Activated CD4-positive, alpha-beta memory T cell treated with anti-CD3 and anti-CD28 coated beads for 36 hours (primary cell): Measurements from ENCODE around the gene PPTC7. TPM values are rescaled to one million over a fixed set of nuclear protein-coding genes. Genes with fewer than 3 reads are reported as not detected.
"Not testable (repeated sequence)": the region's sequence is repeated elsewhere in the genome, so short reads cannot be mapped to it uniquely, and the experiment has no call there.

Experiments used
- CTCF ChIA-PET: fragments of 350-600 bp; sonication (Branson Sonifier 250); formaldehyde crosslinking; loops from one replicate; lab custom pipeline; 2021; ENCODE audit warnings: antibody characterized with exemption, inconsistent platforms; lab: Charles Lee
- POLR2A ChIA-PET: fragments of 350-600 bp; sonication (Branson Sonifier 250); formaldehyde crosslinking; loops from one replicate; lab custom pipeline; 2021; ENCODE audit warnings: antibody characterized with exemption; lab: Charles Lee
- DNase-seq: peaks from one replicate; pipeline ENCODE4 v3.0.0-alpha.2; 2020
- H3K27ac Mint-ChIP-seq: one replicate; pipeline ENCODE4 v1.8.0; 2021; ENCODE audit warnings: mixed read lengths
- H3K27me3 Mint-ChIP-seq: one replicate; pipeline ENCODE4 v1.8.0; 2021; ENCODE audit warnings: mixed read lengths
- H3K36me3 Mint-ChIP-seq: one replicate; pipeline ENCODE4 v1.8.0; 2021; ENCODE audit warnings: mixed read lengths
- H3K4me1 Mint-ChIP-seq: one replicate; pipeline ENCODE4 v1.8.0; 2021; ENCODE audit warnings: low read depth, mixed read lengths
- H3K4me3 Mint-ChIP-seq: one replicate; pipeline ENCODE4 v1.8.0; 2021; ENCODE audit warnings: mild to moderate bottlenecking, mixed read lengths
- H3K9me3 Mint-ChIP-seq: one replicate; pipeline ENCODE4 v1.8.0; 2021; ENCODE audit warnings: mixed read lengths
- intact Hi-C: fragments of 100-400 bp; cut with micrococcal nuclease; formaldehyde crosslinking; loops from one replicate; pipeline ENCODE4 v1.15.1; 2023
- total RNA-seq, 2 experiments: library from RNA; stranded (reverse); gene quantifications; one replicate each; pipeline ENCODE4 v1.2.3, GENCODE V29; 2021

PPTC7 gene
- total RNA-seq, 2 experiments from 2014 or later, result 36.9 to 37.0 TPM

DNA sequence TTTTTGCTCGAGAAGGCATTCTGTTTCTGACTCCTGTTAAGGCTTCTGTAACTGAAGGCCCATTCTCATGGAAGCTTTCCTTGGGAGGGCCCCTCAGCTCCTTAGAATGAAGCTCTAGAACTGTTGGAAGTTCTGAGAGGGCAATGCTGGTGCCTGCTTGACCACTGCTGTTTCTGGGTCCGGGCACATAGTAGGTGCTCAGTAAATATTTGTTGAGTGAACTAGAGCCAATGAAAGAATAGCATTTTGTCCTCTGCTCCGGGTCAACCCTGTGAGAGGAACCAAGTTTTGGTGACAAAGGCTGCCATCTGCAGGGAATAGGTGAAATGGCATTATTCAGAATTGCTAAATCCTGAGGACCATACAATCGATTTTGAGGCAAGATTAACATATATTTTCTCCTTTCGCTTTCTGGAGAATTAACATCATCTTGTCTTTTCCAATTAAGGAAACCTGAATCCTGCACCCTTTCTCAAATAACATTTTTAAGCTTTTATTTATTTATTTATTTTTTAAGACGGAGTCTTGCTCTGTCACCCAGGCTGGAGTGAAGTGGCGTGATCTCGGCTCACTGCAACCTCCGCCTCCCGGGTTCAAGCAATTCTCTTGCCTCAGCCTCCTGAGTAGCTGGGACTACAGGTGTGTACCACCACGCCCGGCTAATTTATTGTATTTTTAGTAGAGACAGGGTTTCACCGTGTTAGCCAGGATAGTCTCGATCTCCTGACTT, 19.1 kb upstream of the PPTC7 start:
- not testable (repeated sequence) for H3K4me1 Mint-ChIP-seq

DNA sequence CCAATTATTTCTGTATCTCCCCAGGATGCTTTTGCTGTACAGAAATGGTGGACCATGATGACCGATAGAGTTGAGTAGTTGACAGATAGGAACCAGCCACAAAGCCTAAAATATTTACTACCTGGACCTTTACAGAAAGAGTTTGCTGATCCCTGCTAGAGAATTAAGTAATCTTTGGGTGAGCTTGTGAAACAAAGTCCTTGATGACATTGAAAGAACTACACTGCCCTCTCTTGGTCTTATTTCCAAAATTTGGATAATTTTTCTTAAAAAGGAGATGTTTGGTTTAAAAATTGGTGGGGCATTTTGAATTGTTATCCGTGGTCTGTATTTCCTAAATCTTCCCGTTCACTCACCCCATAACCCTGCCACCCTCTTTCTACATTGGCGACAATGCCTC, 17.1 kb upstream of the PPTC7 start:
- POLR2A ChIA-PET, result interaction anchor here (1.4 to 3.6 kb wide), 2 partner anchors 16 to 132 kb away, joined by 3 to 16 read pairs; partner anchors contain the start of genes FAM216A and GPN3
- CTCF ChIA-PET, result interaction anchor here (0.6 to 9.6 kb wide), 33 partner anchors 10 to 306 kb away, joined by 3 to 189 read pairs (median 6); partner anchors contain the start of genes ARPC3, FAM216A, GPN3 and RAD9B
- no peak overlapping the region for H3K4me3 Mint-ChIP-seq
- H3K27ac Mint-ChIP-seq, result peak overlapping the region; percentile 16
- no peak for DNase-seq
- H3K36me3 Mint-ChIP-seq, result no peaks in the 10 kb centered on the region
- intact Hi-C loops, result loop anchor here (1.0 to 5.0 kb wide), 2 partner anchors 48 to 498 kb away; no protein-coding TSS in a partner anchor
- H3K27me3 Mint-ChIP-seq, result no peaks in the 10 kb centered on the region
- H3K4me1 Mint-ChIP-seq, result peaks cover 4% of the 10 kb centered on the region
- no peaks in the 10 kb centered on the region for H3K9me3 Mint-ChIP-seq

More for the DNA sequence above, 19.1 kb upstream of the PPTC7 start:
- H3K4me3 Mint-ChIP-seq, H3K27me3 Mint-ChIP-seq, H3K9me3 Mint-ChIP-seq, H3K36me3 Mint-ChIP-seq, H3K27ac Mint-ChIP-seq: not testable (repeated sequence)
- DNase-seq, result peak; percentile 55
- ChIA-PET POLR2A (interaction anchor here (0.7 to 3.6 kb wide), 2 partner anchors 134 to 924 kb away, joined by 3 to 16 read pairs; partner anchors contain the start of genes FAM216A and GPN3), CTCF (interaction anchor here (0.6 to 9.6 kb wide), 48 partner anchors 10 to 503 kb away, joined by 3 to 189 read pairs (median 6); partner anchors contain the start of genes ARPC3, FAM216A, GPN3 and IFT81)
- intact Hi-C loops, result loop anchor here (1.0 to 5.0 kb wide), 4 partner anchors 90 to 500 kb away; partner anchors contain the start of genes ARPC3, FAM216A and GPN3

GRCh38 chr12:110599334-110599733, 16.2 kb upstream of the PPTC7 start:
- POLR2A ChIA-PET, result no interaction called here
- Mint-ChIP-seq H3K27ac (no peak overlapping the region), H3K4me1 (peaks cover 4% of the 10 kb centered on the region), H3K36me3 (no peaks in the 10 kb centered on the region), H3K9me3 (no peaks in the 10 kb centered on the region), H3K27me3 (no peaks in the 10 kb centered on the region), H3K4me3 (no peak overlapping the region)
- no peak for DNase-seq
- intact Hi-C loops, result no loop called here
- CTCF ChIA-PET, result interaction anchor here (1.1 to 9.6 kb wide), 11 partner anchors 12 to 136 kb away, joined by 3 to 189 read pairs (median 19); partner anchors contain the start of genes FAM216A and GPN3

GRCh38 chr12:110597885-110598284, 14.8 kb upstream of the PPTC7 start:
- DNase-seq, result no peak
- Mint-ChIP-seq H3K4me3 (no peak overlapping the region), H3K9me3 (no peaks in the 10 kb centered on the region), H3K27ac (no peak overlapping the region), H3K27me3 (no peaks in the 10 kb centered on the region), H3K4me1 (peaks cover 4% of the 10 kb centered on the region), H3K36me3 (no peaks in the 10 kb centered on the region)
- intact Hi-C loops, result no loop called here
- ChIA-PET POLR2A (no interaction called here), CTCF (interaction anchor here (1.6 to 9.6 kb wide), 3 partner anchors 44 to 148 kb away, joined by 4 to 189 read pairs (median 176); partner anchors contain the start of gene ARPC3)

- H3K4me1 Mint-ChIP-seq, result peaks cover 23% of the 10 kb centered on the region
- H3K27me3 Mint-ChIP-seq, intact Hi-C loops, H3K36me3 Mint-ChIP-seq, H3K9me3 Mint-ChIP-seq, H3K27ac Mint-ChIP-seq, DNase-seq, H3K4me3 Mint-ChIP-seq: not testable (repeated sequence)
- POLR2A ChIA-PET, result interaction anchor here (1.2 kb wide), 1 partner anchor 124 kb away, joined by 3 read pairs; the partner anchor contains the start of gene FAM216A
- CTCF ChIA-PET, result interaction anchor here (0.7 to 4.8 kb wide), 3 partner anchors 9 to 612 kb away, joined by 3 to 35 read pairs (median 4); no protein-coding TSS in a partner anchor
Measured at GRCh38 chr12:110592919-110593318, 9.8 kb upstream of the PPTC7 start.

DNA sequence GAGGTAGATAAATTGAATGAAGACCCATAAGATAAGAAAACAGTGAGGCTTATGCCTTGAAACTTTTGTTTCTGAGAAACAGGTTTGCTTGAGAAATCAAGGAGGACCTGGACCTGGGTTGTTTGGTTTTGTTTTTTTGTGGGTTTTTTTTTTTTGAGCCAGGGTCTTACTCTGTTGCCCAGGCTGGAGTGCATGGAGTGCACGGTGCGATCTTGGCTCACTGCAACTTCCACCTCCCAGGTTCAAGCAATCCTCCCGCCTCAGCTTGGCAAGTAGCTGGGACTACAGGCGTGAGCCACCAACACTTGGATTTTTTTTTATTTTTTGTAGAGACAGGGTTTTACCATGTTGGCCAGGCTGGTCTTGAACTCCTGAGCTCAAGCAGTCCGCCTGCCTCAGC, 9.0 kb upstream of the PPTC7 start:
- peak overlapping the region; percentile 93 for H3K27ac Mint-ChIP-seq
- H3K36me3 Mint-ChIP-seq, result no peaks in the 10 kb centered on the region
- H3K4me1 Mint-ChIP-seq, result peaks cover 23% of the 10 kb centered on the region
- no peaks in the 10 kb centered on the region for H3K9me3 Mint-ChIP-seq
- POLR2A ChIA-PET, result interaction anchor here (2.7 to 2.9 kb wide), 2 partner anchors 13 to 123 kb away, joined by 11 to 26 read pairs; partner anchors contain the start of genes FAM216A and GPN3
- CTCF ChIA-PET, result interaction anchor here (0.6 to 4.8 kb wide), 4 partner anchors 10 to 142 kb away, joined by 3 to 35 read pairs (median 4); partner anchors contain the start of gene ARPC3
- intact Hi-C loops, result no loop called here
- peak; percentile 4 for DNase-seq
- no peak overlapping the region for H3K4me3 Mint-ChIP-seq
- no peaks in the 10 kb centered on the region for H3K27me3 Mint-ChIP-seq

GRCh38 chr12:110591451-110592051, 8.4 kb upstream of the PPTC7 start:
- peaks cover 23% of the 10 kb centered on the region for H3K4me1 Mint-ChIP-seq
- H3K27ac Mint-ChIP-seq, result peak overlapping the region; percentile 93
- intact Hi-C loops, result loop anchor here (1.0 kb wide), 1 partner anchor 13 kb away; no protein-coding TSS in a partner anchor
- no peaks in the 10 kb centered on the region for H3K27me3 Mint-ChIP-seq
- H3K36me3 Mint-ChIP-seq, result no peaks in the 10 kb centered on the region
- H3K9me3 Mint-ChIP-seq, result no peaks in the 10 kb centered on the region
- ChIA-PET CTCF (interaction anchor here (0.6 to 4.8 kb wide), 9 partner anchors 9 to 229 kb away, joined by 3 to 35 read pairs (median 4); partner anchors contain the start of genes ARPC3, FAM216A and GPN3), POLR2A (interaction anchor here (1.3 to 2.9 kb wide), 6 partner anchors 10 to 141 kb away, joined by 3 to 26 read pairs (median 4); partner anchors contain the start of genes ARPC3, FAM216A, GPN3 and RAD9B)
- no peak overlapping the region for H3K4me3 Mint-ChIP-seq
- DNase-seq, result peak; percentile 8

DNA sequence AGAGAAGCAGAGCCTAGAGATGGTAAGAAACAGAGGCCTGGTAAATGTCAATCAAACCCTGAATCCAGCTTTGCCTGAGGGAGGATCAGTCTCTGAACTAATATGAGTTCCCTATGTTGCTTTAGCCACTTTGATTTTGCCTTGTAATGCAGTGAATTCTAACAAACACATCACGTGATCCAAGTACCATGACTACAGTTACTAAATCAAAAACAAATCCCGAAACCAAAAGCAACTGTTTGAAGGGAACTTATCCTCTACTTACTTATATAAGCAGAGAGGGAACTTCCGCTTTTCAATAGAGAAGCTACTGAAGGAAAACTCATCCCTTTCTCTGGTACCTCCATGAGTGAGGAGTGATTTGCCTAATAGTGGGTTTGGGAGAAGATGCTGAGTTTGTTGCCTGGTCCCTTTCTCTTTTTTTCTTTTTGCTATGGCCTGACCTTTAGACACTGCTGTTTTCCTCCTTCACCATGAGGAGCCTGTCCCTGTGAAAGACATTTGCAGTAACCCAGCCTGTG, 7.7 kb upstream of the PPTC7 start:
- Mint-ChIP-seq H3K27me3 (no peaks in the 10 kb centered on the region), H3K9me3 (no peaks in the 10 kb centered on the region), H3K27ac (peak overlapping the region; percentile 93), H3K4me1 (peaks cover 25% of the 10 kb centered on the region), H3K4me3 (peak overlapping the region; percentile 55), H3K36me3 (no peaks in the 10 kb centered on the region)
- DNase-seq, result peak; percentile 7
- ChIA-PET POLR2A (interaction anchor here (1.3 to 2.9 kb wide), 6 partner anchors 10 to 141 kb away, joined by 3 to 26 read pairs (median 4); partner anchors contain the start of genes ARPC3, FAM216A, GPN3 and RAD9B), CTCF (interaction anchor here (0.6 to 4.8 kb wide), 9 partner anchors 9 to 230 kb away, joined by 3 to 35 read pairs (median 6); partner anchors contain the start of genes ARPC3, FAM216A and GPN3)
- intact Hi-C loops, result loop anchor here (1.0 kb wide), 1 partner anchor 13 kb away; no protein-coding TSS in a partner anchor

DNA sequence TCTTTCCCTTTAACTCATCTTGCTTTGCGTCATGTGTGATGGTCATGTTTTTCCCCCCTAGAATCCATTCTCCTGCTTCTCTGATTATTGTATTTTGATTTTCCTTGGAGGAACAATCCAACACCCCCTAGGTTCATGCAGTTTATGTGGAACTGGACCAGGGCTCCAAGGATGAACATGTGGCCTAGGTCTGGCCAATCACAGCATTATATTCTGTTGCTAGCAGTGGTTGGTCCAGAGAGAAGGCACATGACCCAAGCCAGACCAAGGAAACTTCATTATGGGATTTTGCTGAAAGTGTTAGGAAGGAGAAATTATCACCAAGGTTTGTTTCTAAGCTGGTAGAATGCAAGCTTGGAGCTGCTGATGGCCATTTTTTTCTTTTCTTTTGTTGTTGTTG, 6.9 kb upstream of the PPTC7 start:
- intact Hi-C loops, result no loop called here
- POLR2A ChIA-PET, result interaction anchor here (0.6 to 2.9 kb wide), 7 partner anchors 9 to 258 kb away, joined by 3 to 26 read pairs (median 4); partner anchors contain the start of genes ARPC3, FAM216A, GPN3 and RAD9B
- Mint-ChIP-seq H3K9me3 (no peaks in the 10 kb centered on the region), H3K4me3 (no peak overlapping the region), H3K36me3 (no peaks in the 10 kb centered on the region), H3K27me3 (no peaks in the 10 kb centered on the region), H3K4me1 (peaks cover 33% of the 10 kb centered on the region), H3K27ac (peak overlapping the region; percentile 93)
- peak; percentile 7 for DNase-seq
- CTCF ChIA-PET, result interaction anchor here (1.2 to 4.8 kb wide), 6 partner anchors 10 to 140 kb away, joined by 3 to 35 read pairs (median 6); partner anchors contain the start of genes ARPC3, FAM216A and GPN3

GRCh38 chr12:110587102-110587501, 4.0 kb upstream of the PPTC7 start:
- H3K4me3 Mint-ChIP-seq, H3K36me3 Mint-ChIP-seq, POLR2A ChIA-PET, DNase-seq, H3K27me3 Mint-ChIP-seq, H3K9me3 Mint-ChIP-seq: not testable (repeated sequence)
- H3K27ac Mint-ChIP-seq, result peak overlapping the region; percentile 20
- CTCF ChIA-PET, result interaction anchor here (4.9 kb wide), 1 partner anchor 14 kb away, joined by 48 read pairs; no protein-coding TSS in a partner anchor
- intact Hi-C loops, result loop anchor here (10.0 kb wide), 1 partner anchor 592 kb away; the partner anchor contains the start of genes ANKRD13A and GIT2
- H3K4me1 Mint-ChIP-seq, result peaks cover 51% of the 10 kb centered on the region
